MCF 10A (cell line): Measurements from ENCODE around the gene PGP. TPM values are rescaled to one million over a fixed set of nuclear protein-coding genes. Genes with fewer than 3 reads are reported as not detected.

Source experiments
- BruUV-seq: library from RNA; stranded (reverse); fragments of 400-500 nt; replicated peaks from 2 replicates; lab custom pipeline; 2021; lab: Mats Ljungman, UMichigan
- CTCF ChIA-PET: fragments of 300-600 bp; sonication (Branson Sonifier 250); formaldehyde crosslinking; extraction: SDS; loops from one replicate; lab custom pipeline; 2021; ENCODE audit warnings: antibody characterized with exemption, inconsistent platforms; lab: Yijun Ruan, JAX
- POLR2A ChIA-PET: fragments of 300-600, 350-650 bp; sonication (Branson Sonifier 250); formaldehyde crosslinking; extraction: SDS; loops from one replicate; lab custom pipeline; 2020; ENCODE audit warnings: antibody characterized with exemption, inconsistent platforms; lab: Yijun Ruan, JAX
- DNase-seq: peaks from one replicate; pipeline ENCODE4 v3.0.0-alpha.2; 2018; ENCODE audit not compliant: unreplicated experiment
- H3K27ac Mint-ChIP-seq: one replicate; pipeline ENCODE4 v1.8.0; 2022; ENCODE audit warnings: mild to moderate bottlenecking, low read depth, mixed read lengths; ENCODE audit not compliant: unreplicated experiment
- H3K27me3 Mint-ChIP-seq: one replicate; pipeline ENCODE4 v1.8.0; 2022; ENCODE audit warnings: mixed read lengths; ENCODE audit not compliant: insufficient read depth, unreplicated experiment
- H3K36me3 Mint-ChIP-seq: one replicate; pipeline ENCODE4 v1.8.0; 2022; ENCODE audit warnings: mild to moderate bottlenecking, moderate library complexity, mixed read lengths; ENCODE audit not compliant: insufficient read depth, unreplicated experiment
- H3K4me1 Mint-ChIP-seq: one replicate; pipeline ENCODE4 v1.8.0; 2022; ENCODE audit warnings: mixed read lengths; ENCODE audit not compliant: insufficient read depth, unreplicated experiment
- H3K4me3 Mint-ChIP-seq: one replicate; pipeline ENCODE4 v1.8.0; 2022; ENCODE audit warnings: mild to moderate bottlenecking, moderate library complexity, mixed read lengths; ENCODE audit not compliant: unreplicated experiment
- H3K9me3 Mint-ChIP-seq: one replicate; pipeline ENCODE4 v1.8.0; 2022; ENCODE audit warnings: mixed read lengths; ENCODE audit not compliant: unreplicated experiment
- intact Hi-C: fragments of 100-400 bp; cut with micrococcal nuclease; formaldehyde crosslinking; loops from 2 replicates; pipeline ENCODE4 v1.14.1; 2022
- total RNA-seq: library from RNA; stranded (reverse); gene quantifications from 2 replicates; pipeline ENCODE4 v1.2.3, GENCODE V29; 2022
- TF ChIP-seq, protein P1 (sequence below): fragments of 200-600 bp; IDR thresholded peaks from one replicate; pipeline ENCODE4 v1.8.0; 2022; ENCODE audit warnings: antibody characterized with exemption, mild to moderate bottlenecking; ENCODE audit not compliant: unreplicated experiment

PGP gene
- total RNA-seq, 1 experiment from 2014 or later = 12.0 TPM

DNA sequence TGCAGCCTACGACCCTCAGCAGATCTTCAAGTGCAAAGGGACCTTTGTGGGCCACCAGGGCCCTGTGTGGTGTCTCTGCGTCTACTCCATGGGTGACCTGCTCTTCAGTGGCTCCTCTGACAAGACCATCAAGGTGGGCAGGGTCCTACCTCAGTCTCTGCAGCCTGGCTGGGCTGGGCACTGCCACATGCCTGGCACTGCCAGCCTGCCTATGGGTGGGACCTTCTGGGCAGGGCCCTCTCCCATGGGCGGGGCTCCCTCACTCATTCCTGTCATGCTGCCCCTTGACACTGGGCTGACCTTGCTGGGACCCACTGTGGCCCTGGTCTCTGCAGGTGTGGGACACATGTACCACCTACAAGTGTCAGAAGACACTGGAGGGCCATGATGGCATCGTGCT is 40.7 kb downstream of the PGP start:
- BruUV-seq = no TSS peak
- H3K9me3 Mint-ChIP-seq = no peaks in the 10 kb centered on the region
- H3K27me3 Mint-ChIP-seq = no peaks in the 10 kb centered on the region
- ChIA-PET POLR2A (no interaction called here), CTCF (no interaction called here)
- DNase-seq = no peak
- intact Hi-C loops = no loop called here
- no peak overlapping the region for H3K27ac Mint-ChIP-seq
- H3K4me1 Mint-ChIP-seq = no peaks in the 10 kb centered on the region
- TF ChIP-seq, protein P1, sequence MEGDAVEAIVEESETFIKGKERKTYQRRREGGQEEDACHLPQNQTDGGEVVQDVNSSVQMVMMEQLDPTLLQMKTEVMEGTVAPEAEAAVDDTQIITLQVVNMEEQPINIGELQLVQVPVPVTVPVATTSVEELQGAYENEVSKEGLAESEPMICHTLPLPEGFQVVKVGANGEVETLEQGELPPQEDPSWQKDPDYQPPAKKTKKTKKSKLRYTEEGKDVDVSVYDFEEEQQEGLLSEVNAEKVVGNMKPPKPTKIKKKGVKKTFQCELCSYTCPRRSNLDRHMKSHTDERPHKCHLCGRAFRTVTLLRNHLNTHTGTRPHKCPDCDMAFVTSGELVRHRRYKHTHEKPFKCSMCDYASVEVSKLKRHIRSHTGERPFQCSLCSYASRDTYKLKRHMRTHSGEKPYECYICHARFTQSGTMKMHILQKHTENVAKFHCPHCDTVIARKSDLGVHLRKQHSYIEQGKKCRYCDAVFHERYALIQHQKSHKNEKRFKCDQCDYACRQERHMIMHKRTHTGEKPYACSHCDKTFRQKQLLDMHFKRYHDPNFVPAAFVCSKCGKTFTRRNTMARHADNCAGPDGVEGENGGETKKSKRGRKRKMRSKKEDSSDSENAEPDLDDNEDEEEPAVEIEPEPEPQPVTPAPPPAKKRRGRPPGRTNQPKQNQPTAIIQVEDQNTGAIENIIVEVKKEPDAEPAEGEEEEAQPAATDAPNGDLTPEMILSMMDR = no peak
- no peak overlapping the region for H3K4me3 Mint-ChIP-seq
- H3K36me3 Mint-ChIP-seq = peaks cover 43% of the 10 kb centered on the region

GRCh38 chr16:2173366-2173765 is 41.3 kb downstream of the PGP start:
- CTCF ChIA-PET = interaction anchor here (0.6 kb wide), 1 partner anchor 170 kb away, joined by 3 read pairs; no protein-coding TSS in a partner anchor
- Mint-ChIP-seq H3K4me1 (no peaks in the 10 kb centered on the region), H3K4me3 (no peak overlapping the region), H3K27me3 (no peaks in the 10 kb centered on the region), H3K36me3 (peaks cover 49% of the 10 kb centered on the region), H3K27ac (no peak overlapping the region), H3K9me3 (no peaks in the 10 kb centered on the region)
- TF ChIP-seq, protein P1 = no peak
- no peak for DNase-seq
- no TSS peak for BruUV-seq
- intact Hi-C loops = no loop called here
- POLR2A ChIA-PET = interaction anchor here (0.8 to 2.1 kb wide), 2 partner anchors 10 to 19 kb away, joined by 3 to 5 read pairs; no protein-coding TSS in a partner anchor

GRCh38 chr16:2172688-2173335 is 41.8 kb downstream of the PGP start:
- Mint-ChIP-seq H3K4me1 (no peaks in the 10 kb centered on the region), H3K27me3 (no peaks in the 10 kb centered on the region), H3K4me3 (no peak overlapping the region), H3K36me3 (peaks cover 54% of the 10 kb centered on the region), H3K27ac (no peak overlapping the region), H3K9me3 (no peaks in the 10 kb centered on the region)
- CTCF ChIA-PET = interaction anchor here (0.6 kb wide), 2 partner anchors 26 to 169 kb away, joined by 3 read pairs; no protein-coding TSS in a partner anchor
- intact Hi-C loops = no loop called here
- TF ChIP-seq, protein P1 = no peak
- no peak for DNase-seq
- BruUV-seq = no TSS peak
- POLR2A ChIA-PET = interaction anchor here (0.8 to 2.1 kb wide), 3 partner anchors 9 to 18 kb away, joined by 3 to 5 read pairs (median 3); no protein-coding TSS in a partner anchor

GRCh38 chr16:2171601-2172178 is 43.0 kb downstream of the PGP start:
- no peaks in the 10 kb centered on the region for H3K27me3 Mint-ChIP-seq
- TF ChIP-seq, protein P1 = no peak
- no peak overlapping the region for H3K27ac Mint-ChIP-seq
- ChIA-PET CTCF (interaction anchor here (0.5 to 0.7 kb wide), 5 partner anchors 16 to 487 kb away, joined by 3 read pairs; no protein-coding TSS in a partner anchor), POLR2A (interaction anchor here (1.0 to 2.1 kb wide), 2 partner anchors 8 to 10 kb away, joined by 3 to 5 read pairs; no protein-coding TSS in a partner anchor)
- no TSS peak for BruUV-seq
- intact Hi-C loops = no loop called here
- H3K36me3 Mint-ChIP-seq = peaks cover 50% of the 10 kb centered on the region
- no peaks in the 10 kb centered on the region for H3K9me3 Mint-ChIP-seq
- DNase-seq = no peak
- H3K4me1 Mint-ChIP-seq = no peaks in the 10 kb centered on the region
- no peak overlapping the region for H3K4me3 Mint-ChIP-seq
